CD4-positive, alpha-beta T cell treated with Interleukin-6 for 4 hours (primary cell): ENCODE measurements around the gene MX2.
"Not testable (repeated sequence)": the region's sequence is repeated elsewhere in the genome, so short reads cannot be mapped to it uniquely, and the experiment has no call there.

Experiments
- DNase-seq: peaks from one replicate; pipeline ENCODE4 v3.0.0-alpha.2; 2020; ENCODE audit warnings: mixed read lengths

Gene MX2

GRCh38 chr21:41390043-41390639 is 28.3 kb downstream of the MX2 start:
- DNase-seq = no peak

GRCh38 chr21:41393876-41394465 is 32.1 kb downstream of the MX2 start:
- no peak for DNase-seq

- DNase-seq = no peak
Observed at GRCh38 chr21:41396558-41397075, 34.8 kb downstream of the MX2 start.

GRCh38 chr21:41397471-41397891 is 35.7 kb downstream of the MX2 start:
- DNase-seq = no peak

- no peak for DNase-seq
Observed at GRCh38 chr21:41398251-41398650, 36.4 kb downstream of the MX2 start.

- DNase-seq = no peak
Observed at GRCh38 chr21:41398831-41399230, 37.0 kb downstream of the MX2 start.

- no peak for DNase-seq
Observed at GRCh38 chr21:41399246-41399800, 37.5 kb downstream of the MX2 start.

- no peak for DNase-seq
Observed at GRCh38 chr21:41402231-41402630, 40.4 kb downstream of the MX2 start.

GRCh38 chr21:41402796-41403195 is 41.0 kb downstream of the MX2 start:
- no peak for DNase-seq

GRCh38 chr21:41403331-41403730 is 41.5 kb downstream of the MX2 start:
- no peak for DNase-seq

- no peak for DNase-seq
Observed at GRCh38 chr21:41403966-41404365, 42.1 kb downstream of the MX2 start.

- DNase-seq = no peak
Observed at GRCh38 chr21:41405321-41405720, 43.5 kb downstream of the MX2 start.

- no peak for DNase-seq
Observed at GRCh38 chr21:41406340-41406739, 44.5 kb downstream of the MX2 start.

GRCh38 chr21:41407541-41408460 is 46.0 kb downstream of the MX2 start:
- no peak for DNase-seq

- no peak for DNase-seq
Observed at GRCh38 chr21:41410361-41410760, 48.5 kb downstream of the MX2 start.

- DNase-seq = no peak
Observed at GRCh38 chr21:41410767-41411448, 49.1 kb downstream of the MX2 start.

GRCh38 chr21:41411449-41412089 is 49.7 kb downstream of the MX2 start:
- peak; percentile 18 for DNase-seq

- DNase-seq = not testable (repeated sequence)
Observed at GRCh38 chr21:41417505-41417904, 55.7 kb downstream of the MX2 start.

GRCh38 chr21:41418393-41418792 is 56.6 kb downstream of the MX2 start:
- DNase-seq = no peak

GRCh38 chr21:41418956-41419680 is 57.3 kb downstream of the MX2 start:
- no peak for DNase-seq
